CD4-positive, alpha-beta T cell treated with Interleukin-12 subunit alpha and Interleukin-12 subunit beta, for 1 hour (primary cell): ENCODE data around the gene RAPGEF6.
"Not testable (repeated sequence)": the region's sequence is repeated elsewhere in the genome, so short reads cannot be mapped to it uniquely, and the experiment has no call there.

Source experiments
- DNase-seq: peaks from one replicate; pipeline ENCODE4 v3.0.0-alpha.2; 2020

RAPGEF6 gene

GRCh38 chr5:131487371-131487770 lies 147.7 kb downstream of the RAPGEF6 start:
- not testable (repeated sequence) for DNase-seq

GRCh38 chr5:131482617-131483016 lies 152.4 kb downstream of the RAPGEF6 start:
- no peak for DNase-seq

GRCh38 chr5:131481569-131481968 lies 153.5 kb downstream of the RAPGEF6 start:
- DNase-seq, result no peak

GRCh38 chr5:131475541-131475941 lies 159.5 kb downstream of the RAPGEF6 start:
- DNase-seq, result no peak

- DNase-seq, result no peak
These were observed 161.3 kb downstream of the RAPGEF6 start for GRCh38 chr5:131473731-131474130.

GRCh38 chr5:131466171-131466766 lies 168.8 kb downstream of the RAPGEF6 start:
- no peak for DNase-seq

- DNase-seq, result no peak
These were observed 171.4 kb downstream of the RAPGEF6 start for GRCh38 chr5:131463656-131464055.

- DNase-seq, result no peak
These were observed 172.6 kb downstream of the RAPGEF6 start for GRCh38 chr5:131462454-131462853.

- DNase-seq, result no peak
These were observed 173.3 kb downstream of the RAPGEF6 start for GRCh38 chr5:131461742-131462141.

- no peak for DNase-seq
These were observed 174.0 kb downstream of the RAPGEF6 start for GRCh38 chr5:131460867-131461572.

- no peak for DNase-seq
These were observed 174.9 kb downstream of the RAPGEF6 start for GRCh38 chr5:131460133-131460532.

- DNase-seq, result no peak
These were observed 175.8 kb downstream of the RAPGEF6 start for GRCh38 chr5:131459216-131459615.

- DNase-seq, result no peak
These were observed 177.8 kb downstream of the RAPGEF6 start for GRCh38 chr5:131457193-131457592.

GRCh38 chr5:131450941-131451340 lies 184.1 kb downstream of the RAPGEF6 start:
- DNase-seq, result no peak

GRCh38 chr5:131441184-131441583 lies 193.8 kb downstream of the RAPGEF6 start:
- no peak for DNase-seq

- no peak for DNase-seq
These were observed 198.9 kb downstream of the RAPGEF6 start for GRCh38 chr5:131436081-131436480.

- no peak for DNase-seq
These were observed 201.9 kb downstream of the RAPGEF6 start for GRCh38 chr5:131433109-131433508.

GRCh38 chr5:131431794-131432193 lies 203.2 kb downstream of the RAPGEF6 start:
- no peak for DNase-seq

GRCh38 chr5:131430794-131431193 lies 204.2 kb downstream of the RAPGEF6 start:
- DNase-seq, result no peak

GRCh38 chr5:131426011-131426410 lies 209.0 kb downstream of the RAPGEF6 start:
- no peak for DNase-seq

GRCh38 chr5:131423056-131423455 lies 212.0 kb downstream of the RAPGEF6 start:
- DNase-seq, result no peak

- no peak for DNase-seq
These were observed 215.2 kb downstream of the RAPGEF6 start for GRCh38 chr5:131419877-131420276.

- no peak for DNase-seq
These were observed 216.2 kb downstream of the RAPGEF6 start for GRCh38 chr5:131418846-131419245.

GRCh38 chr5:131417240-131417869 lies 217.7 kb downstream of the RAPGEF6 start:
- DNase-seq, result peak; percentile 86
